HepG2 (cell line): Measurements from ENCODE around the gene NAT9. TPM values are rescaled to one million over a fixed set of nuclear protein-coding genes. Genes with fewer than 3 reads are reported as not detected.

Source experiments
- ARID2 ChIP-seq: sonication (generic); formaldehyde crosslinking; IDR thresholded peaks from 2 replicates; pipeline ENCODE4 v1.8.1; 2022; ENCODE audit warnings: mild to moderate bottlenecking, missing genetic modification reagents, borderline replicate concordance
- MEIS1 ChIP-seq: sonication (generic); formaldehyde crosslinking; IDR thresholded peaks from 2 replicates; pipeline ENCODE4 v1.9.0; 2021; ENCODE audit warnings: mild to moderate bottlenecking, missing genetic modification reagents, moderate library complexity, borderline replicate concordance
- PITX1 ChIP-seq: sonication (generic); formaldehyde crosslinking; IDR thresholded peaks from 2 replicates; pipeline ENCODE4 v1.5.1; 2020; ENCODE audit warnings: mild to moderate bottlenecking, missing genetic modification reagents
- RBAK ChIP-seq: sonication (generic); formaldehyde crosslinking; IDR thresholded peaks from 2 replicates; pipeline ENCODE4 v1.5.1; 2020; ENCODE audit warnings: mild to moderate bottlenecking, missing genetic modification reagents
- SALL2 ChIP-seq: sonication (generic); formaldehyde crosslinking; IDR thresholded peaks from 2 replicates; pipeline ENCODE4 v1.8.1; 2023; ENCODE audit warnings: mild to moderate bottlenecking, missing genetic modification reagents, inconsistent platforms
- SMYD3 ChIP-seq: sonication (generic); formaldehyde crosslinking; IDR thresholded peaks from 2 replicates; pipeline ENCODE4 v1.8.1; 2023; ENCODE audit warnings: mild to moderate bottlenecking, missing genetic modification reagents
- ZBTB1 ChIP-seq: sonication (generic); formaldehyde crosslinking; IDR thresholded peaks from 2 replicates; pipeline ENCODE4 v1.4.0; 2020; ENCODE audit warnings: missing genetic modification reagents, borderline replicate concordance
- ZBTB38 ChIP-seq: sonication (generic); formaldehyde crosslinking; IDR thresholded peaks from 2 replicates; pipeline ENCODE4 v1.5.1; 2020; ENCODE audit warnings: mild to moderate bottlenecking, missing genetic modification reagents
- ZFP82 ChIP-seq: sonication (generic); formaldehyde crosslinking; IDR thresholded peaks from 2 replicates; pipeline ENCODE4 v1.5.1; 2020; ENCODE audit warnings: mild to moderate bottlenecking, missing genetic modification reagents, borderline replicate concordance
- ZIK1 ChIP-seq: sonication (generic); formaldehyde crosslinking; IDR thresholded peaks from 2 replicates; pipeline ENCODE4 v1.5.0; 2020; ENCODE audit warnings: mild to moderate bottlenecking, low read depth, missing genetic modification reagents, borderline replicate concordance
- ZKSCAN5 ChIP-seq: sonication (generic); formaldehyde crosslinking; IDR thresholded peaks from 2 replicates; pipeline ENCODE4 v1.5.1; 2020; ENCODE audit warnings: mild to moderate bottlenecking, missing genetic modification reagents
- ZMAT3 ChIP-seq: sonication (generic); formaldehyde crosslinking; conservative IDR thresholded peaks from 2 replicates; pipeline ENCODE4 v1.7.0; 2021; ENCODE audit warnings: missing genetic modification reagents
- ZNF879 ChIP-seq: sonication (generic); formaldehyde crosslinking; IDR thresholded peaks from 2 replicates; pipeline ENCODE4 v1.8.1; 2023; ENCODE audit warnings: missing genetic modification reagents
- polyA plus RNA-seq, 8 experiments: library from polyadenylated mRNA; depleted of rRNA in 3 of 8; stranded (reverse) in 7 of 8; unstranded in 1 of 8; fragments of >200 nt; fragmentation: Illumina TruSeq in 4 of 8; extraction: Trizol in 4 of 8; gene quantifications; 2 replicates each; pipeline versions ENCODE4 v1.2.1 to v1.2.3, GENCODE V29; 2011 to 2016; ENCODE audit warnings: low read depth in 4 of 8, missing spikeins in 1 of 8, mixed read lengths in 1 of 8; ENCODE audit not compliant: insufficient read depth in 1 of 8
- total RNA-seq, 5 experiments: library from RNA; depleted of rRNA; stranded (reverse); fragments of >200 nt; fragmentation: Illumina TruSeq; extraction: Trizol; gene quantifications; 2 replicates each; pipeline ENCODE4 v1.2.3, GENCODE V29; 2016; ENCODE audit warnings: low read depth in 1 of 5
- TF ChIP-seq, protein P1 (sequence below): sonication (generic); formaldehyde crosslinking; IDR thresholded peaks from 2 replicates; pipeline ENCODE4 v1.8.0; 2022; ENCODE audit warnings: mild to moderate bottlenecking, missing genetic modification reagents
- TF ChIP-seq, protein P2 (sequence below): IDR thresholded peaks from 2 replicates; pipeline ENCODE4 v1.6.1; 2016; ENCODE audit warnings: missing biosample characterization, missing genetic modification reagents, low read depth
- TF ChIP-seq, protein P3 (sequence below): sonication (generic); formaldehyde crosslinking; IDR thresholded peaks from 2 replicates; pipeline ENCODE4 v1.4.0; 2020; ENCODE audit warnings: missing genetic modification reagents

The NAT9 gene
- total and polyA plus RNA-seq, 2 of the 13 experiments (the other 11 are each of a cell fraction or from before 2014, with no cell fraction given): 39.7 to 44.2 TPM

DNA sequence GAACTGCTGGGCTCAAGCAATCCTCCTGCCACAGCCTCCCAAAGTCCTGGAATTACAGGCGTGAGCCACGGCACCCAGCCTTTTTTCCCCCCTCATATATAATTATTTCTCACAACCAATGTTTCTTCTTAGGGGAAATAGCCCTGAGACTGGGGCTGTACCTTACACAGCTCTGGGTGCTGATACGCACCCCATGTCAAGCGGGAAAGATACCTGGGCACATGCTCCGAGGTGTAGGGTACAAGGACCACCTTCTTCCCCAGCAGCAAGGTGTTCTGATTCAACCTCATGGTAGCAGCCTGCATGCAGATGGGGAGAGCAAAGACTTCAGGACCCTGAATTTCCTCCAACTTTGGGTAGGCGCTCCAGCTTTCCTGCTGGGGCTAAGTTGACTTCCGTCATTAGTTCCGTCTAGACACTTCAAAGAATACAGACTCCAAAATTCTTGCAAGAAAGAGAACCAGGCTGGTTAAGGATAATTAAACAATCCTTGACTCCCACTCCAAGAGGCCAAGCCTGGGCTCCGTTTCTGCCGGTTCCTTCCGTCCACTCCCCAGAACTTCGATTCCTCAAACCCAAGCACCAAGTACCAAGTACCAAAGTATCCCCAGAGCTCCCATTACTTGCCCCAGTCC, 619 bp downstream of the NAT9 start (continued):
- TF ChIP-seq, protein P1, sequence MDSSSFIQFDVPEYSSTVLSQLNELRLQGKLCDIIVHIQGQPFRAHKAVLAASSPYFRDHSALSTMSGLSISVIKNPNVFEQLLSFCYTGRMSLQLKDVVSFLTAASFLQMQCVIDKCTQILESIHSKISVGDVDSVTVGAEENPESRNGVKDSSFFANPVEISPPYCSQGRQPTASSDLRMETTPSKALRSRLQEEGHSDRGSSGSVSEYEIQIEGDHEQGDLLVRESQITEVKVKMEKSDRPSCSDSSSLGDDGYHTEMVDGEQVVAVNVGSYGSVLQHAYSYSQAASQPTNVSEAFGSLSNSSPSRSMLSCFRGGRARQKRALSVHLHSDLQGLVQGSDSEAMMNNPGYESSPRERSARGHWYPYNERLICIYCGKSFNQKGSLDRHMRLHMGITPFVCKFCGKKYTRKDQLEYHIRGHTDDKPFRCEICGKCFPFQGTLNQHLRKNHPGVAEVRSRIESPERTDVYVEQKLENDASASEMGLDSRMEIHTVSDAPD: peak; percentile 53; the same call in 1 of the 2 replicates
- TF ChIP-seq ARID2 (CRISPR knock-in tag): 0 out of 2 replicates have a peak, but pooled peaks have one; percentile 22
- 0 out of 2 replicates have a peak, but pooled peaks have one; percentile 59 for TF ChIP-seq SMYD3 (CRISPR knock-in tag)
- peak; percentile 47; the same call in 1 of the 2 replicates for TF ChIP-seq ZNF879 (CRISPR knock-in tag)
- TF ChIP-seq, protein P2, sequence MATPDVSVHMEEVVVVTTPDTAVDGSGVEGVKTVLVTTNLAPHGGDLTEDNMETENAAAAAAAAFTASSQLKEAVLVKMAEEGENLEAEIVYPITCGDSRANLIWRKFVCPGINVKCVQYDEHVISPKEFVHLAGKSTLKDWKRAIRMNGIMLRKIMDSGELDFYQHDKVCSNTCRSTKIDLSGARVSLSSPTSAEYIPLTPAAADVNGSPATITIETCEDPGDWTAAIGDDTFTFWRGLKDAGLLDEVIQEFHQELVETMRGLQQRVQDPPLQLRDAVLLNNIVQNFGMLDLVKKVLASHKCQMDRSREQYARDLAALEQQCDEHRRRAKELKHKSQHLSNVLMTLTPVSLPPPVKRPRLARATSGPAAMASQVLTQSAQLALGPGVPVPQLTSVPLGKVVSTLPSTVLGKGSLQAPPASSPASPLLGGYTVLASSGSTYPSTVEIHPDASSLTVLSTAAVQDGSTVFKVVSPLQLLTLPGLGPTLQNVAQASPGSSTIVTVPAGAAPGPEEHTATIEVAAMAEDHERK (CRISPR knock-in tag): no peak
- TF ChIP-seq PITX1 (CRISPR knock-in tag): no peak
- TF ChIP-seq ZBTB38 (CRISPR knock-in tag): no peak
- TF ChIP-seq RBAK: peak; percentile 97
- no peak for TF ChIP-seq ZFP82 (CRISPR knock-in tag)
- TF ChIP-seq ZIK1 (CRISPR knock-in tag): no peak
- TF ChIP-seq ZBTB1 (CRISPR knock-in tag): no peak
- 0 out of 2 replicates have a peak, but pooled peaks have one; percentile 34 for TF ChIP-seq ZKSCAN5 (CRISPR knock-in tag)
- peak; percentile 11; the same call in 1 of the 2 replicates for TF ChIP-seq ZMAT3 (CRISPR knock-in tag)
- no peak for TF ChIP-seq MEIS1
- TF ChIP-seq, protein P3, sequence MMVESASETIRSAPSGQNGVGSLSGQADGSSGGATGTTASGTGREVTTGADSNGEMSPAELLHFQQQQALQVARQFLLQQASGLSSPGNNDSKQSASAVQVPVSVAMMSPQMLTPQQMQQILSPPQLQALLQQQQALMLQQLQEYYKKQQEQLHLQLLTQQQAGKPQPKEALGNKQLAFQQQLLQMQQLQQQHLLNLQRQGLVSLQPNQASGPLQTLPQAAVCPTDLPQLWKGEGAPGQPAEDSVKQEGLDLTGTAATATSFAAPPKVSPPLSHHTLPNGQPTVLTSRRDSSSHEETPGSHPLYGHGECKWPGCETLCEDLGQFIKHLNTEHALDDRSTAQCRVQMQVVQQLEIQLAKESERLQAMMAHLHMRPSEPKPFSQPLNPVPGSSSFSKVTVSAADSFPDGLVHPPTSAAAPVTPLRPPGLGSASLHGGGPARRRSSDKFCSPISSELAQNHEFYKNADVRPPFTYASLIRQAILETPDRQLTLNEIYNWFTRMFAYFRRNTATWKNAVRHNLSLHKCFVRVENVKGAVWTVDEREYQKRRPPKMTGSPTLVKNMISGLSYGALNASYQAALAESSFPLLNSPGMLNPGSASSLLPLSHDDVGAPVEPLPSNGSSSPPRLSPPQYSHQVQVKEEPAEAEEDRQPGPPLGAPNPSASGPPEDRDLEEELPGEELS (CRISPR knock-in tag): no peak
- TF ChIP-seq SALL2 (CRISPR knock-in tag): peak; percentile 21; the same call in 1 of the 2 replicates
